NCI-H1105 (cell line): ENCODE measurements around the gene LIM2.

ENCODE experiments used
- DNase-seq: peaks from one replicate; lab custom pipeline; 2025; lab: John Stamatoyannopoulos, UW

The LIM2 gene

GRCh38 chr19:51365965-51366388 is 21.8 kb downstream of the LIM2 start, which contains the start of gene ETFB:
TSS of gene ETFB (minus strand) at chr19:51366388. CDS start at chr19:51366326, 62 bp downstream.
- DNase-seq: no peak

- DNase-seq: no peak
These were observed 22.4 kb downstream of the LIM2 start for GRCh38 chr19:51365211-51365964.

- no peak for DNase-seq
These were observed 23.3 kb downstream of the LIM2 start for GRCh38 chr19:51364200-51365106.

GRCh38 chr19:51361239-51361638 is 26.5 kb downstream of the LIM2 start:
- no peak for DNase-seq

GRCh38 chr19:51359294-51359693 is 28.5 kb downstream of the LIM2 start:
- DNase-seq: no peak

GRCh38 chr19:51357952-51358351 is 29.8 kb downstream of the LIM2 start:
- no peak for DNase-seq

- DNase-seq: no peak
These were observed 31.5 kb downstream of the LIM2 start for GRCh38 chr19:51356159-51356801.

- no peak for DNase-seq
These were observed 33.0 kb downstream of the LIM2 start for GRCh38 chr19:51354742-51355148.

GRCh38 chr19:51354103-51354741 is 33.6 kb downstream of the LIM2 start:
- DNase-seq: no peak

GRCh38 chr19:51352783-51353360 is 34.9 kb downstream of the LIM2 start:
- no peak for DNase-seq

- DNase-seq: no peak
These were observed 36.3 kb downstream of the LIM2 start for GRCh38 chr19:51351266-51351990.

GRCh38 chr19:51347209-51347928 is 40.4 kb downstream of the LIM2 start:
- no peak for DNase-seq

GRCh38 chr19:51346742-51347141 is 41.0 kb downstream of the LIM2 start:
- no peak for DNase-seq

GRCh38 chr19:51345076-51345620 is 42.6 kb downstream of the LIM2 start:
- no peak for DNase-seq

GRCh38 chr19:51342631-51343569 is 44.9 kb downstream of the LIM2 start:
- no peak for DNase-seq

- no peak for DNase-seq
These were observed 45.7 kb downstream of the LIM2 start, which contains the start of gene VSIG10L for GRCh38 chr19:51341976-51342580. TSS of gene VSIG10L (minus strand) at chr19:51342139. CDS start at chr19:51342124, 15 bp downstream.

- DNase-seq: no peak
These were observed 46.7 kb downstream of the LIM2 start for GRCh38 chr19:51341066-51341465.
